HEK293 (cell line): ENCODE measurements around the gene ENTPD8.

Experiments used
- CTCF ChIP-seq: fragments of 450-650 bp; formaldehyde crosslinking; IDR thresholded peaks from 2 replicates; pipeline ENCODE4 v1.5.1; 2016; ENCODE audit warnings: missing biosample characterization, missing genetic modification characterization
- ZBTB17 ChIP-seq: fragments of 450-650 bp; formaldehyde crosslinking; IDR thresholded peaks from 2 replicates; pipeline ENCODE4 v1.5.1; 2016; ENCODE audit warnings: missing biosample characterization, missing genetic modification characterization
- ZNF449 ChIP-seq: fragments of 450-650 bp; formaldehyde crosslinking; IDR thresholded peaks from 2 replicates; pipeline ENCODE4 v1.5.1; 2017; ENCODE audit warnings: missing biosample characterization, mild to moderate bottlenecking, missing genetic modification characterization, moderate library complexity

- TF ChIP-seq ZNF449 (no peak), CTCF (tag by site-specific recombination) (no peak), ZBTB17 (tag by site-specific recombination) (no peak)
These were observed 9.7 kb downstream of the ENTPD8 start for GRCh38 chr9:137431416-137431931.
